ENCODE results near the gene BMAL2.

- no peak for TF ChIP-seq POLR2A (IDR thresholded peaks at IDR 0.05)
- no peak for TF ChIP-seq CTCF (IDR thresholded peaks at IDR 0.05)
Measured at GRCh38 chr12:27347779-27348178, 15.1 kb downstream of the BMAL2 start.

All from thyroid gland (tissue), 4 donors.